Lower leg skin (tissue), 3 donors: Measurements from ENCODE around the gene LMO2.

Source experiments
- CTCF ChIP-seq, 3 donors: fragments of 450-650 bp; IDR thresholded peaks; one replicate each; pipeline ENCODE4 v1.5.1; 2016; ENCODE audit warnings: antibody characterized with exemption in 3 of 3, mild to moderate bottlenecking in 3 of 3, moderate library complexity in 2 of 3
- POLR2A ChIP-seq, 2 donors: fragments of 450-650 bp; IDR thresholded peaks; one replicate each; pipeline ENCODE4 v1.6.1; 2016 to 2017; ENCODE audit warnings: antibody characterized with exemption in 2 of 2, mild to moderate bottlenecking in 1 of 2, moderate library complexity in 1 of 2

- TF ChIP-seq POLR2A (IDR thresholded peaks at IDR 0.05) (no peak), CTCF (IDR thresholded peaks at IDR 0.05) (no peak)
Measured at GRCh38 chr11:33916736-33917135, 24.9 kb upstream of the LMO2 start.
